GM21423 (cell line): ENCODE data around the gene CNNM3.

Experiments used
- ATAC-seq: cut with Tn5 transposase; IDR thresholded peaks from one replicate; pipeline ENCODE4 v1.9.1; 2021; ENCODE audit warnings: mild to moderate bottlenecking, moderate library complexity; ENCODE audit not compliant: unreplicated experiment

The CNNM3 gene

DNA sequence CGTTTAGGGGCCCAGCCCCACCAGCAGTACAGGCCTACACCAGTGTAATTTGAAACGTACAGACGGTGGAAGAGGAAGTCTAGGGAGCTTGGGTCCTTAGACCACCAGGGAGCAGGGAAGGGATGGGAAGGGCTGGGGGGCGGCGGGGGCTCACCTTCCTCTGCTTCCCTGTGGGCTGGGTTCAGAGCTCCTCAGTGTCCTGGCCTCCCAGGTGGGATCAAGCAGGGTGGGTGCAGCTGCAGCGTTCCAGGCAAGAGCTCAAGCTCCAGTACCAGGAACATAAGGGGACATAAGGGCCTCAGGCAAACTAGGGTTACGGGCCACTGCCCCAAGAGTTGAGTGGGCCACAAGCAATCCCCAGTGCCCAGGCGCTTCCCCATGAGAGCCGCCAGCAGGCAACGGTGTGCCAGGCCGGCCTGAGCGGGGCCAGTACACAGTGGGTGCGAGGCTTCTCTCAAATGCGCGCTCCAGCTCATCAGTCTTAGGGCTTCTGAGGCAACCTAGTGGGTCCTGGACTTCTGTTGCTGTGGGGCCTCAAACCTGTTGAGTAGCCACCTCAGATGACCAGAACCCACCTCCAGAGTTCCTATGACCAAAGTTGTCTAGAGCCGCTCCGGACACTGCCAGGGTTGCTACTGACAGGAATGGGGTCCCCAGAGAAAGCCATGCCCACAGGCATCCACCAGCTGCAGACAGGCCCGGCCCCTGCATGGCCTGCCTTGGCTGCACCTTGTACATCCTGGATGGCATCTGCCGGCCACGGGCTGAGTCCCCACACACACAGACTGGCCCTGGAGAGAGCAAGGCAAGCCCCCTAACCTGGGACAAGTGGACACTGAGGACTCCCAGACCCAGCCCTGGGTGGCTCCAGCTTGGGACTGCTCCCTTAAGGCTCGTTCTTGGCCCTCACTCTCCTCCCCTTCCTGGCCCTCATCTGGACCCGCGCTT lies 22.6 kb downstream of the CNNM3 start:
- ATAC-seq = no peak

DNA sequence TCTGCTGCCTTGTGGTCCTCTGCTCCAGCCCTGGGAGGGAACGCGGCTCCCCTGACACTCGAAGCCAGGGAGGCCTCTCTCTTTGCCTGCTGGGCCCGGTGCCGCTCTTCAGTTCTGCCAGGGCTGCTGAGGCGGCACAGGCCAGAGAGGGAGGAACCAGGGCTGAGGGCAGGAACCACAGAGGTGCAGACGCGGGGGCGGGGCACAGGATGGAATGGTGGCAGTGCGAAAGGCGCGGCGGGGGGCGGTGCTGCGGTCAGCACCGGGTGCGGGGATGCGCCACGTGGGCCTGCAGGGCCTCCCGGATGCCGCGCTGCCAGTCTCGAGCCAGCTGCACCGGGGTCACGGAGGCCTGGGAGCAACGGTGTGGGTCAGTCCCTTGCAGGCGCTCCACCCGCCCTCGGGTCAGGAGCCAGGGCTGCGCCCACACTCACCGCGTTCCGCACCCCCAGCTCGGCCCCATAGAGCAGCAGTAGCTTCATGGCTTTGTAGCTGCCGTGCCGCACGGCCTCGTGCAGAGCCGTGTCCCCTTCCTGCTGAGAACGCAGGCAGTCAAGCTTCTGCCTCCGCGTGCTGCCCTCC lies 23.3 kb downstream of the CNNM3 start:
- peak; percentile 74 for ATAC-seq

- ATAC-seq = no peak
Observed at GRCh38 chr2:96839875-96840850, 24.1 kb downstream of the CNNM3 start.

- no peak for ATAC-seq
Observed at GRCh38 chr2:96841701-96842495, 25.8 kb downstream of the CNNM3 start.

DNA sequence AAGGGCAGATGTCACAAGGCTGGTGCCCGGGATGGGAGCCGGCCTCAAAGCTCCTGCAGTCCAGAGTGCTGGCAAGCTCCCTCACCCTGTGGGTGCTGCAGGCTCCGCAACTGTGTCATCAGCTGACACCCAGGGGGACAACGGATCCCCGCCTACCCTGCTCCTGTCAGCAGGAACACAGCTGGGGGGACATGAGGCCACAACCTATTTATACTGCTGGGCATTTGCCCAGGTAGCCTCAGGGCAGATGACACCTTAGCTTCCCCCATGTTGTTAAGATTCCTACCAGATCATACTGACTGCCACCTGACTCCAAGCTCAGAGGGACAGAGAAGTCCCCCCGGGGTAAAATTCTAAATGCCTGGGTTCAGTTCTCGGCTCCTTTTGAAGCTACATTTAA lies 26.5 kb downstream of the CNNM3 start:
- no peak for ATAC-seq

GRCh38 chr2:96843538-96844268 lies 27.6 kb downstream of the CNNM3 start, which contains the start of gene ANKRD23:
Gene ANKRD23 (minus strand): TSS chr2:96844021. CDS start chr2:96843992, 29 bp downstream.
- ATAC-seq = no peak

DNA sequence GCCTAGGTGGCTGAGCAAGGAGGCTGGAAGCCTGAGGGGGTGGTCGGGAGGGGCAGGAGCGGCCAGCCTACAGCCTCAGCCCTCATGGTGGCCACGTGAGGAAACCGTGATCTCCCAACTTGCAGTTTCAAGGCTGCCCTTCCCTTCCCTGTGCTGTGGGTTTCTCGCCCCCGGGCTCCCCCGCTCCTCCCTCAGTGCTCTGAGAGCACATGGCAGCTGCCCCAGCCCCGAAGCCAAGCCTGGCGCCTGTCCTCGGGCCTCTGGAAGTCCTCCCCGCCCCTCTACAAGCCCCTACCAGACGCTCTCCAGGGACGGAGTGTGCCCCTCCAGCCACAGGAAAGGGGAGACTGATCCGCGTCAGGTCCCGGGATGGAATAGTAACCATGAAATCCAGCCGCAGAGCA lies 28.3 kb downstream of the CNNM3 start:
- ATAC-seq = no peak

GRCh38 chr2:96846825-96847224 lies 30.8 kb downstream of the CNNM3 start:
- no peak for ATAC-seq

DNA sequence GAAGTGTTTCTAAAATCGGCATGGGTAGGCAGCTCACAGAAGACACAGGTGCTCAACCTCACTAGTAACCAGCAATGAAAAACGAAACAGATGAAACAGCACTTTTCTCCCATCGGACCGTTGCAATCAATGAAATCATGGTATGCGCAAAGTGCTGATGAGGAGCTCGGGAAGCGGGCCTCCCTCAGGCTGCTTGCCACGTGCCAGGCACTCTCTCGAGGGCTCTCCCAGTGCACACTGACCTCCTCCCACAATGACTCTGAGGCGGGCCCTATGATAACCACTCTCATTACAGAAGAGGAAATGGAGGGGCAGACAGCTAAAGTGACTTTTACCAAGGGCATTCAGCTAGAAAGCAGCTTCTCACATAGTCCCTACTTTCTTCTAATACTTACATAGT lies 31.5 kb downstream of the CNNM3 start:
- ATAC-seq = no peak

- ATAC-seq = no peak
Observed at GRCh38 chr2:96848264-96848663, 32.2 kb downstream of the CNNM3 start.

DNA sequence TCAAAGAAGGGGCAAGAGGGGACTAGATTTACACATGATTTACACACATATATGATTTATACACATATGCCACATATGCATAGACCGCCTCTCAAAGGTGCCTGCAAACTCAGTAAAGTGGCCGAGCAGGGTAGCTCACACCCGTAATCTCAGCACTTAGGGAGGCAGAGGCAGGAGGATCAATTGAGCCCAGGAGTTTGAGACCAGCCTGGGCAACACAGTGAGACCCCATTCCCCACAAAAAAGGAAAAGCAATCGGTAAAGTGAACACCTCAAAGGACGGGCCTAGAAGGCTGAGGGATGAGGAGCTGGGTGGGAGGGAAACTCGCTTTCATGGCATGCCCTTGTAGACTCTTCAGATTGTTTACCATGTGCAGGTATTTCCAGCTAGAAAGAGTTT lies 36.6 kb downstream of the CNNM3 start:
- no peak for ATAC-seq

GRCh38 chr2:96853321-96853720 lies 37.3 kb downstream of the CNNM3 start:
- ATAC-seq = no peak

- ATAC-seq = no peak
Observed at GRCh38 chr2:96856776-96857666, 41.0 kb downstream of the CNNM3 start.

GRCh38 chr2:96857667-96858372 lies 41.8 kb downstream of the CNNM3 start, which contains the start of gene ANKRD39:
Gene ANKRD39 (minus strand): TSS chr2:96858016. CDS start chr2:96857987, 29 bp downstream.
- ATAC-seq = peak; percentile 89

DNA sequence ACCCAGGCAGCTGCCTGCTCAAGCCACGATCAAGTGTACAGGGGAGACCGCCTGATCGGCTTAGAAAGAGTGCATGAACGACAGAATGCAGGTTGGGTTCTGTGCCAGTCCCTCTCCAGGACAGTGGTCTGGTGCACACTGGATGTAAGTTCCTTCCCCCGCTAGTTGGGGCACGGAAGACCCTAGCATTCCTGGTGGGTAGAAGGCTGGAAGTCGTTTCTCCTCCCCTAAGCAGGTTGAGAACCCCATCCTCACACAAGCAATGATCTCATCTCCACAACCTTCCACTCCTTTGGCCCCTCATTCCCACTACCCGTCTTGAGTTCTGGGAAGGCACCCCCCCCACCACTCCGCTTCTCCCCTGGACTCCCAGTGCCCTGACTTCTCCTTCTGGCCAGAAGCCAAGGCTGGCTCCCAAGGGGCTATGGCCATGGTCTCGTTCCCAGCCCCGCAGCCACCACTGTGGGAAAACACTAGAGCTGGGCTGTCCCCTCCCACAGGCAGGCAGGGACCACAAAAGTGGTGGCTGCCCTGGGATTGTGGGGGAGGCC lies 43.1 kb downstream of the CNNM3 start:
- no peak for ATAC-seq

DNA sequence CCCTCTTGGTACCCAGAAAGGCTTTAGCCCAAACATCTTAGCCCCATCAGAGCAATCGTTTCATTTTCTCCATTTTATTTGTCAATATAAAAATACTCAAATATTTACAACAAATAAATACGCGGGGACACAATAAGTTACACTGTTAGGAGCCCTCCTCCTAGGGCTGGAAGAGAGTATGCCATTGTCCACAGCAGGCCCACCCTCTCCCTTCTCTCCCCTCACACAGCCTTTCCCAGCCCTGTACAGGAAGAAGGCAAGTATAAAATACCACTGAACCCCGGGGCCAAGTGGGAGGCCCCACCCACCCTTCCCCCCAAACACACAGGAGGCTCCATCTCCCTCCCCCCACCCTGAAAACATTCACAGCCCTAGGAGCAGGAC lies 43.6 kb downstream of the CNNM3 start:
- ATAC-seq = no peak
